Bronchial smooth muscle cell (primary cell): Measurements from ENCODE around the gene SAXO2. TPM values are rescaled to one million over a fixed set of nuclear protein-coding genes. Genes with fewer than 3 reads are reported as not detected.

Experiments used
- total RNA-seq: library from RNA; depleted of rRNA; stranded (reverse); fragments of >200 nt; gene quantifications from 2 replicates; pipeline ENCODE4 v1.2.1, GENCODE V29; 2014

SAXO2 gene, protein sequence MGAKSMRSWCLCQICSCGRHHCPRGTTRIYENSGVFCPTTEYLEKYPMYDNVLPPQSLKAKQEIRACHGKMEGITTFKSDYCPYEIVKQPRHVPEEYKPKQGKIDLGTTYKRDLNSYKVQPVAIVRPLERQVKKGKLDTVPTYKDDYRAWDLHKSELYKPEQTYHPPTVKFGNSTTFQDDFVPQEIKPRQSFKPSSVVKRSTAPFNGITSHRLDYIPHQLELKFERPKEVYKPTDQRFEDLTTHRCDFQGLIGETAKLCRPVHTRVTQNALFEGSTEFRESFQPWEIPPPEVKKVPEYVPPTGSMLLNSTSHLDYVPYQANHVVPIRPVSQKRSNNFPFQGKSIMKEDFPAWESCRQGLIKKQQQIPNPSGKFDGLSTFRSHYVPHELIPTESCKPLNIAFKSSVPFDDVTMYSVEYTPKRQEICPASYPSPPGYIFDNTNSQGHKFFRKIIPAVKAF
- 0.17 and 0.32 TPM in 2 replicates for total RNA-seq

DNA sequence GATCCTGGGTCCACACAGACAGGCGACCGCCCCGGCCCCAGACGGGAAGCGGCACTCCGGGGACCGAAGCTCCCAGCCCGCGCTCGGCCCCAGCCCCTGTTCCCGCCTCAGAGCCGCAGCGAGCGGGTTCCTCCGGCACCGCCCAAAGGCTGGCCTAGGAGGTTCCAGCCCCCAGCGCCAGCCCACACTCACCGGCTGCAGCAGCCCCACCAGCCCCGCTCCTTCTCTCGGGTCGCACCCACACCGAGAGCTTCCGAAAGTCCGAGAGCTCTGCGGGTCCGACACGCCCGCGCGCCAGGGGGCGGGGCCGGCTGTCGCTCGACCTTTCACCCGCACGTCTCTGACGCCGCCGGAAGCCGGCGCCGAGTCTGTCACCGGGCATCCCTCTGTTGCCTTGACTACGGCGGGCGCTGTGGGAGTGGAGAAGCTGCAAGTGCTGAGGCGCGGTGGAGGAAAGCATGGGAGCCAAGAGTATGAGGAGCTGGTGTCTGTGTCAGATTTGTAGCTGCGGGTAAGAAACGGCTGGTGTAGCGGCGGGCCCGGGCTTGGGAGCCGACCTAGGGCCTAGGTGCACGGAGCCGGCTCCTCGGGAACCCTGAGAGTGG lies at the start of gene SAXO2, which contains the start of gene EFL1:
Gene SAXO2, plus strand, starts transcription at position 397 of the 605 bp plus-strand sequence. Its CDS starts 62 bp downstream, at position 459.
Gene EFL1, minus strand, starts transcription at position 313 of the 605 bp plus-strand sequence. CDS start 956 bp downstream, outside the sequence.

Other genes starting within 250 kb of the SAXO2 start
- gene MEX3B, start 216.8 kb upstream of the SAXO2 start, total RNA-seq = 6.0 and 6.2 TPM in 2 replicates
- gene EFL1, start 84 bp upstream of the SAXO2 start, total RNA-seq = 10.4 and 12.6 TPM in 2 replicates
- gene GOLGA6L10, start 86.7 kb downstream of the SAXO2 start, total RNA-seq = 0.86 and 1.1 TPM in 2 replicates
- 1.7 and 2.7 TPM in 2 replicates for gene GOLGA6L9, start 167.0 kb downstream of the SAXO2 start, total RNA-seq